Measurements from ENCODE around the gene ACMSD. TPM values are rescaled to one million over a fixed set of nuclear protein-coding genes. Genes with fewer than 3 reads are reported as not detected.

Gene ACMSD
- total RNA-seq, 1 donor from 2014 or later = not detected

DNA sequence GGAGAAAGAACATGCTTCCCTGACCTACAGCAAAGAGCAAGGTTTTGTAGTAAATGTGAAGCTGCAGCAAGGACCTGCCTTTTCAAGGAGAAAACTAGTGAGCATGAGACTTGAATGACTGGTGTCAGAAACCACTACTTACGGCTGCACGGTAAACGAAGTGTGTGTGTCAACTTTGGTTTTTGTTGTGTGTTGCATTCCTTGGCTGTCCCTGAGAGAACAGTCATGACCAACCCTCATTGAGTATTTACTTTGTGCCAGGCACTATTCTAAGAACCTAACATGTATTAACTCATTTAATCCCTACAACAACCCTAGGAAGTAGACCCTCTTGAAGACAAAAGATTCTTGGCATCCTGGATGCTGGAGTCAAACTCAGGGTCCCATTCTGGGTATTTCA, 22.8 kb downstream of the ACMSD start:
- no peak for DNase-seq (ENCODE audit: low spot score)
- Mint-ChIP-seq H3K9me3 (no peaks in the 10 kb centered on the region), H3K4me1 (ENCODE audit: low read depth) (no peaks in the 10 kb centered on the region), H3K27ac (no peak overlapping the region), H3K4me3 (ENCODE audit: low read depth) (no peak overlapping the region), H3K36me3 (ENCODE audit: low read depth) (no peaks in the 10 kb centered on the region), H3K27me3 (ENCODE audit: low read depth) (peaks cover 2% of the 10 kb centered on the region)
- intact Hi-C loops (cut with micrococcal nuclease) = no loop called here

DNA sequence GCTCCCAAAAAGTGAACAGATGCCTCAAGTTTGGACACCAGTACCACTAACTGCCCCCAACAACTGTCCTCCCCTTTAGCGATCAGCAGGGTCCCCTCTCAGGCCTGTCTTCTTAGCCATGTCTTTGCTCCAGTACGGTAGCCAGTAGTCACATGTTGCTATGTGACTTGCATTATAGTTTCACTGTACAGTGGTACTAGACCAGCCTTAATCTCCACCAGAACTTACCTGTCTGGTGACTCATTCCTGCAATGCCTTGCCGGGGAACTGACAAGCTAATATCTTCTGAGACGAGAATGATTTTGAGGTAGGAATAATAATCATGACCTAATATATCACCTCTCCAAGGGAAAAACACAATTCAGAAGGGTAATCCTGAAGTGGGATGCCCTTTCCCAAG, 23.7 kb downstream of the ACMSD start:
- Mint-ChIP-seq H3K9me3 (no peaks in the 10 kb centered on the region), H3K27me3 (ENCODE audit: low read depth) (no peaks in the 10 kb centered on the region), H3K36me3 (ENCODE audit: low read depth) (no peaks in the 10 kb centered on the region), H3K4me3 (ENCODE audit: low read depth) (no peak overlapping the region), H3K4me1 (ENCODE audit: low read depth) (no peaks in the 10 kb centered on the region), H3K27ac (no peak overlapping the region)
- intact Hi-C loops (cut with micrococcal nuclease) = no loop called here
- DNase-seq (ENCODE audit: low spot score) = no peak

DNA sequence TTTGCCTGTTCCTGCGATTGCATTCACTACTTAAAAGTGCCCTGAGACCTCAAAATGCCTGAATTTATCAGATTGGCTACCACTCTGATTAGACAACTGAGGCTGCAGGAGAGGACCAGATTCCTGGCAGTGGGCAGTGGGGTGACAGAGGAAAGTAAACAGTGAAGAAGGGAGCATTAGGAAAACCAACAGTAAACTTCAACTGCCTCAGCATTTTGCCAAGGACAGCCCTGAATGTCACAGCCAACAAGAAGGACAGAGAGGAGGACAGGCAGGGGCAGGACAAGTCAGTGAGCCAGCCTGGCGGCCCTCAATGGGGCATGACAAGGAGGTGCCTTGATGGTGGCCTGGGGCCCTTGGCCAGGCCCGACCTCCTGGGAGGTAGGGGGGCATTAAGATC, 24.3 kb downstream of the ACMSD start:
- Mint-ChIP-seq H3K27ac (no peak overlapping the region), H3K27me3 (ENCODE audit: low read depth) (no peaks in the 10 kb centered on the region), H3K9me3 (no peaks in the 10 kb centered on the region), H3K4me1 (ENCODE audit: low read depth) (no peaks in the 10 kb centered on the region), H3K36me3 (ENCODE audit: low read depth) (no peaks in the 10 kb centered on the region), H3K4me3 (ENCODE audit: low read depth) (no peak overlapping the region)
- no peak for DNase-seq (ENCODE audit: low spot score)
- intact Hi-C loops (cut with micrococcal nuclease) = no loop called here

DNA sequence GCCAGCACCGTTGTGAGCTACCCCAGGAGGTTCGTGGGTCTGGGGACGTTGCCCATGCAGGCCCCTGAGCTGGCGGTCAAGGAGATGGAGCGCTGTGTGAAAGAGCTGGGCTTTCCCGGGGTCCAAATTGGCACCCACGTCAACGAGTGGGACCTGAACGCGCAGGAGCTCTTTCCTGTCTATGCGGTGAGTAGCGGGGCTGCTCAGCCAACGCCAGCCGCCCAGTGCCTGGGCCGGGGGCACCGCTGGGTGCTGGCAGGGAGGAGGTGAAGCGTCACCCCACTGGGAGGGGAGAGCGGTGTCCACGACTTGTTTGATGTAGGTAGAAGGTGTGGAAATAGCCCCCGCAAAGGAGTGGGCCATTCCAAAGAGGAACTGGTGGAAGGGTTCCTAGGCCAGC, 25.0 kb downstream of the ACMSD start:
- Mint-ChIP-seq H3K9me3 (no peaks in the 10 kb centered on the region), H3K36me3 (ENCODE audit: low read depth) (no peaks in the 10 kb centered on the region), H3K27ac (no peak overlapping the region), H3K27me3 (ENCODE audit: low read depth) (no peaks in the 10 kb centered on the region), H3K4me1 (ENCODE audit: low read depth) (no peaks in the 10 kb centered on the region), H3K4me3 (ENCODE audit: low read depth) (no peak overlapping the region)
- DNase-seq (ENCODE audit: low spot score) = no peak
- intact Hi-C loops (cut with micrococcal nuclease) = no loop called here

- Mint-ChIP-seq H3K27ac (no peak overlapping the region), H3K4me3 (ENCODE audit: low read depth) (no peak overlapping the region), H3K27me3 (ENCODE audit: low read depth) (no peaks in the 10 kb centered on the region), H3K36me3 (ENCODE audit: low read depth) (no peaks in the 10 kb centered on the region), H3K9me3 (no peaks in the 10 kb centered on the region), H3K4me1 (ENCODE audit: low read depth) (no peaks in the 10 kb centered on the region)
- no peak for DNase-seq (ENCODE audit: low spot score)
- intact Hi-C loops (cut with micrococcal nuclease) = no loop called here
Measured at GRCh38 chr2:134865067-134865787, 26.8 kb downstream of the ACMSD start.

- Mint-ChIP-seq H3K9me3 (no peaks in the 10 kb centered on the region), H3K27me3 (ENCODE audit: low read depth) (no peaks in the 10 kb centered on the region), H3K4me3 (ENCODE audit: low read depth) (no peak overlapping the region), H3K36me3 (ENCODE audit: low read depth) (no peaks in the 10 kb centered on the region), H3K27ac (no peak overlapping the region), H3K4me1 (ENCODE audit: low read depth) (no peaks in the 10 kb centered on the region)
- intact Hi-C loops (cut with micrococcal nuclease) = no loop called here
- no peak for DNase-seq (ENCODE audit: low spot score)
Measured at GRCh38 chr2:134866498-134867099, 28.2 kb downstream of the ACMSD start.

- Mint-ChIP-seq H3K4me3 (ENCODE audit: low read depth) (no peak overlapping the region), H3K4me1 (ENCODE audit: low read depth) (no peaks in the 10 kb centered on the region), H3K36me3 (ENCODE audit: low read depth) (no peaks in the 10 kb centered on the region), H3K27ac (no peak overlapping the region), H3K9me3 (no peaks in the 10 kb centered on the region), H3K27me3 (ENCODE audit: low read depth) (peaks cover 2% of the 10 kb centered on the region)
- no peak for DNase-seq (ENCODE audit: low spot score)
- intact Hi-C loops (cut with micrococcal nuclease) = no loop called here
Measured at GRCh38 chr2:134869946-134870736, 31.7 kb downstream of the ACMSD start.

DNA sequence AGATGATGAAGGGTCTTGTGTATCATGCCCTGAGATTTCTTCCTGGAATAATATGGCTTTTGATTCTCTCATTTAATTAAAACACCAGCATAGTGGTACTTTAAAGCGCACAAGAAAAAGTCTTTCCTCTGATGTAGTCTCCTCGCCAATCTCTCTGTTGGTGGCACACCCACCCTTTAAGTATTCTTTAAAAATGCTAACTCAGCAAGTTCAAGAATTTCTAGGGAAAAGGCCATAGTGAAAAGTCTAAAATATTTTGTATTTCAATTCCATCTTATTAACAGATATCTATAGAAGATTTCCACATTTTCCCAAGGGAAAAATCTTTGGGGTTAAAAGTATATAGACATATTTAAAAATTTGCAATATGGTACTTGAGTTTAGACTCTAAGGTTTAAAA, 34.7 kb downstream of the ACMSD start:
- H3K9me3 Mint-ChIP-seq = no peaks in the 10 kb centered on the region
- no peak overlapping the region for H3K4me3 Mint-ChIP-seq (ENCODE audit: low read depth)
- H3K27me3 Mint-ChIP-seq (ENCODE audit: low read depth) = peaks cover 2% of the 10 kb centered on the region
- H3K36me3 Mint-ChIP-seq (ENCODE audit: low read depth) = no peaks in the 10 kb centered on the region
- intact Hi-C loops (cut with micrococcal nuclease) = no loop called here
- H3K4me1 Mint-ChIP-seq (ENCODE audit: low read depth) = no peaks in the 10 kb centered on the region
- no peak for DNase-seq (ENCODE audit: low spot score)
- no peak overlapping the region for H3K27ac Mint-ChIP-seq

DNA sequence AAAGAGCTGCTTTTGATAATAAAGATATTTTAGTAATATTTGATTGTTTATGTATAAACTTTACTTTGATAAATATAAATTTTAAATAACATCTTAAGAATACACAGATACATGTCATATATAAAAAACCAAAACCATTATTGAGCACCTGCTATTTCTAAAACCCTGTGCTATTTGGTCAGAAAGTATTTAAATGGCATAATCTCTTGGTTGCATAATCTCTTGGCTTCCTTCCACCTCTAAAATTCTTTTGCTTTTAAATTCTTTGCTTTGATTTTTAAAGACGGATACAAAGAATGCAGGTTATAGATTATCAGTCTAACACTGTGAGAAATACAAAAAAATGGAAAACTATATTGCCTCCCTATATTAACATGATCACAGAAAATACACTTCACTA, 36.9 kb downstream of the ACMSD start:
- no peaks in the 10 kb centered on the region for H3K9me3 Mint-ChIP-seq
- no peaks in the 10 kb centered on the region for H3K4me1 Mint-ChIP-seq (ENCODE audit: low read depth)
- H3K36me3 Mint-ChIP-seq (ENCODE audit: low read depth) = no peaks in the 10 kb centered on the region
- H3K27ac Mint-ChIP-seq = no peak overlapping the region
- intact Hi-C loops (cut with micrococcal nuclease) = no loop called here
- no peak overlapping the region for H3K4me3 Mint-ChIP-seq (ENCODE audit: low read depth)
- peaks cover 2% of the 10 kb centered on the region for H3K27me3 Mint-ChIP-seq (ENCODE audit: low read depth)
- DNase-seq (ENCODE audit: low spot score) = no peak

DNA sequence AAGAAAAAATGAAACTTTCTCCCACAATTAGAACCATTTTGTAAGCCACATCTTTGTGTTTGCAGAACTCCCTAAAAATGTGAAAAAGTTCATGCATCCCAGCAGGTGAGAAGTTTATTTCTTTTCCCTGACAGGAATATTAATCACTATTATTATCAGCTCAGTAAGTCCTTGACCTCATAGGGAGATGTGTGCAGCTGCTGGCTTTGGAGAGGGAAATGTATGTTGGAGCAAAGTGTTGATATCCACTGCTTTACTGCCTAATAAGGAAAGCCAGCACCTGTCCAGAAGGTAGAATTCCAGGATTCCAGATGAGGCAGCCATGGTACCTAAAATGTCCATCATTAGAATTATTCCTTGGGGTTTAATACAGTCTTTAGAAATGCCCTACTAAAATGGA, 44.4 kb downstream of the ACMSD start:
- intact Hi-C loops (cut with micrococcal nuclease) = no loop called here
- H3K27ac Mint-ChIP-seq = no peak overlapping the region

GRCh38 chr2:134883552-134884293, 45.3 kb downstream of the ACMSD start:
- DNase-seq (ENCODE audit: low spot score) = no peak
- no peaks in the 10 kb centered on the region for H3K9me3 Mint-ChIP-seq
- H3K27ac Mint-ChIP-seq = no peak overlapping the region
- intact Hi-C loops (cut with micrococcal nuclease) = no loop called here
- H3K27me3 Mint-ChIP-seq (ENCODE audit: low read depth) = peaks cover 7% of the 10 kb centered on the region
- no peaks in the 10 kb centered on the region for H3K36me3 Mint-ChIP-seq (ENCODE audit: low read depth)
- no peaks in the 10 kb centered on the region for H3K4me1 Mint-ChIP-seq (ENCODE audit: low read depth)
- H3K4me3 Mint-ChIP-seq (ENCODE audit: low read depth) = no peak overlapping the region

More for the DNA sequence above, 44.4 kb downstream of the ACMSD start:
- Mint-ChIP-seq H3K4me1 (ENCODE audit: low read depth) (no peaks in the 10 kb centered on the region), H3K27me3 (ENCODE audit: low read depth) (peaks cover 3% of the 10 kb centered on the region), H3K36me3 (ENCODE audit: low read depth) (no peaks in the 10 kb centered on the region), H3K4me3 (ENCODE audit: low read depth) (no peak overlapping the region), H3K9me3 (no peaks in the 10 kb centered on the region)
- DNase-seq (ENCODE audit: low spot score) = no peak

DNA sequence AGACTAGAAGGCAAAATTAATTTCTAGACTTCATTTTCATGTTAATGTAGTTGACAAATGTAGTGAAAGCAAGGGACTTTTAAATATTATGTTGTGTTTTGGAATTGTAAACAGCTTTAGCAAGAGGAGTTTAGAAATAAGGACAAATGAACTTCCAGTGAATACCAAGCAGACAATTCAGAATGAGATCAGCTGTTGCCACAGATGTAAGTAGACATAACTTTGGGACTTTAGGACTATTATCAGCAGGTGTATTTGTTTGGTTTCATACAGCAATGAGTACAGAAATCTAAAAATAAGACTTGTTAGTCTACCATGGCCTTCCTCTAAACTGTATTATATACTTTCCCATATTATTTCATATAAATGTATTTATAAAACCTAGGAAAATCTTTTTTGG, 46.0 kb downstream of the ACMSD start:
- Mint-ChIP-seq H3K36me3 (ENCODE audit: low read depth) (no peaks in the 10 kb centered on the region), H3K27me3 (ENCODE audit: low read depth) (peaks cover 7% of the 10 kb centered on the region), H3K27ac (no peak overlapping the region), H3K4me1 (ENCODE audit: low read depth) (no peaks in the 10 kb centered on the region), H3K4me3 (ENCODE audit: low read depth) (no peak overlapping the region), H3K9me3 (no peaks in the 10 kb centered on the region)
- no peak for DNase-seq (ENCODE audit: low spot score)
- intact Hi-C loops (cut with micrococcal nuclease) = no loop called here

Measured in activated T-helper 2 cell treated with anti-CD3 and anti-CD28 coated beads, Interferon-gamma antibody, Interleukin-2, Interleukin-4, amounts not matched to agents 10 μg/mL and 5 μg/mL and 100 μg/mL, durations not matched to agents 14 hours and 24 hours and 36 hours (primary cell).